Liver (tissue), 9 donors: ENCODE measurements around the gene ADIRF. TPM values are rescaled to one million over a fixed set of nuclear protein-coding genes. Genes with fewer than 3 reads are reported as not detected.
"Not testable (repeated sequence)": the region's sequence is repeated elsewhere in the genome, so short reads cannot be mapped to it uniquely, and the experiment has no call there.

Experiments used
- DNase-seq: peaks from one replicate; pipeline ENCODE4 v3.0.0-alpha.2; 2017; ENCODE audit warnings: low spot score
- H3K27ac ChIP-seq, 2 donors: one replicate each; pipeline ENCODE4 v1.7.0; 2013; ENCODE audit warnings: inconsistent platforms in 2 of 2, low read length in 2 of 2, control low read depth in 1 of 2, low read depth in 1 of 2, mild to moderate bottlenecking in 1 of 2
- H3K27me3 ChIP-seq, 4 donors: one replicate each; pipeline versions ENCODE4 v1.6.1 to v1.7.0; 2013; ENCODE audit warnings: low read length in 3 of 4, inconsistent platforms in 1 of 4, mild to moderate bottlenecking in 1 of 4, moderate library complexity in 1 of 4; ENCODE audit not compliant: control insufficient read depth in 4 of 4, insufficient read depth in 4 of 4
- H3K36me3 ChIP-seq, 4 donors: one replicate each; pipeline versions ENCODE4 v1.6.1 to v1.7.0; 2013; ENCODE audit warnings: low read length in 3 of 4, mild to moderate bottlenecking in 3 of 4, low read depth in 1 of 4, moderate library complexity in 1 of 4; ENCODE audit not compliant: control insufficient read depth in 4 of 4, insufficient read depth in 3 of 4
- H3K4me1 ChIP-seq, 4 donors: one replicate each; pipeline versions ENCODE4 v1.6.1 to v1.7.0; 2013; ENCODE audit warnings: low read length in 3 of 4, mild to moderate bottlenecking in 3 of 4, moderate library complexity in 1 of 4; ENCODE audit not compliant: control insufficient read depth in 4 of 4, insufficient read depth in 4 of 4
- H3K4me3 ChIP-seq, 3 donors: one replicate each; pipeline versions ENCODE4 v1.6.1 to v1.7.0; 2013; ENCODE audit warnings: low read length in 3 of 3, control low read depth in 1 of 3, low read depth in 1 of 3, mild to moderate bottlenecking in 1 of 3
- H3K9ac ChIP-seq, 2 donors: one replicate each; pipeline ENCODE4 v1.7.0; 2013; ENCODE audit warnings: low read length in 2 of 2, mild to moderate bottlenecking in 2 of 2, moderate library complexity in 2 of 2, control low read depth in 1 of 2, low read depth in 1 of 2
- H3K9me3 ChIP-seq, 4 donors: one replicate each; pipeline versions ENCODE4 v1.6.1 to v1.7.0; 2013; ENCODE audit warnings: low read length in 3 of 4; ENCODE audit not compliant: control insufficient read depth in 4 of 4
- ATF3 ChIP-seq: IDR thresholded peaks from 2 replicates; pipeline ENCODE4 v1.6.1; 2016; ENCODE audit warnings: antibody characterized with exemption
- CTCF ChIP-seq: fragments of 150-350 bp; IDR thresholded peaks from 2 replicates; pipeline ENCODE4 v1.5.1; 2017; ENCODE audit warnings: improper control_type of control experiment, low read depth, low read length; ENCODE audit not compliant: missing input control
- EGR1 ChIP-seq, 2 donors: IDR thresholded peaks; 2 replicates each; pipeline ENCODE4 v1.6.1; 2016 to 2018; ENCODE audit warnings: antibody characterized with exemption in 2 of 2, low read depth in 2 of 2
- FOXA1 ChIP-seq: IDR thresholded peaks from 2 replicates; pipeline ENCODE4 v1.6.1; 2016; ENCODE audit warnings: antibody characterized with exemption
- FOXA2 ChIP-seq: IDR thresholded peaks from 2 replicates; pipeline ENCODE4 v1.6.1; 2016; ENCODE audit warnings: antibody characterized with exemption
- GABPA ChIP-seq, 2 donors: IDR thresholded peaks in 1 of 2; conservative IDR thresholded peaks in 1 of 2; 2 replicates each; pipeline ENCODE4 v1.6.1; 2016; ENCODE audit warnings: antibody characterized with exemption in 2 of 2, mild to moderate bottlenecking in 1 of 2, moderate library complexity in 1 of 2
- HNF4A ChIP-seq, 2 donors: conservative IDR thresholded peaks; 2 replicates each; pipeline ENCODE4 v1.6.1; 2016; ENCODE audit warnings: antibody characterized with exemption in 2 of 2, mild to moderate bottlenecking in 2 of 2
- HNF4G ChIP-seq: IDR thresholded peaks from 2 replicates; pipeline ENCODE4 v1.6.1; 2016; ENCODE audit warnings: antibody characterized with exemption
- JUND ChIP-seq, 2 donors: IDR thresholded peaks; 2 replicates each; pipeline ENCODE4 v1.6.1; 2016; ENCODE audit warnings: antibody characterized with exemption in 2 of 2
- MAX ChIP-seq: IDR thresholded peaks from 2 replicates; pipeline ENCODE4 v1.6.1; 2016; ENCODE audit warnings: antibody characterized with exemption
- NR2F2 ChIP-seq: IDR thresholded peaks from 2 replicates; pipeline ENCODE4 v1.6.1; 2016; ENCODE audit warnings: antibody characterized with exemption
- RAD21 ChIP-seq, 2 donors: IDR thresholded peaks; 2 replicates each; pipeline ENCODE4 v1.6.1; 2016; ENCODE audit warnings: antibody characterized with exemption in 2 of 2, mild to moderate bottlenecking in 2 of 2
- REST ChIP-seq: IDR thresholded peaks from 2 replicates; pipeline ENCODE4 v1.6.1; 2016; ENCODE audit warnings: antibody characterized with exemption, mild to moderate bottlenecking
- RXRA ChIP-seq, 2 donors: IDR thresholded peaks; 2 replicates each; pipeline ENCODE4 v1.6.1; 2017 to 2018; ENCODE audit warnings: antibody characterized with exemption in 2 of 2, mild to moderate bottlenecking in 1 of 2
- SP1 ChIP-seq: IDR thresholded peaks from 2 replicates; pipeline ENCODE4 v1.6.1; 2018; ENCODE audit warnings: antibody characterized with exemption, mild to moderate bottlenecking
- TAF1 ChIP-seq: conservative IDR thresholded peaks from 2 replicates; pipeline ENCODE4 v1.6.1; 2016; ENCODE audit warnings: antibody characterized with exemption, mild to moderate bottlenecking
- YY1 ChIP-seq: IDR thresholded peaks from 2 replicates; pipeline ENCODE4 v1.6.1; 2016; ENCODE audit warnings: antibody characterized with exemption, mild to moderate bottlenecking
- ZBTB33 ChIP-seq: IDR thresholded peaks from 2 replicates; pipeline ENCODE4 v1.6.1; 2016; ENCODE audit warnings: antibody characterized with exemption
- WGBS: extraction: QIAGEN DNeasy Blood & Tissue Kit; methylation state at CpG from one replicate; pipeline ENCODE4 v1.1.7; 2013; 5-methylcytosine and 5-hydroxymethylcytosine counted together
- polyA plus RNA-seq, 2 donors: library from polyadenylated mRNA; stranded (reverse) in 1 of 2; unstranded in 1 of 2; fragments of 200-250 nt in 1 of 2; fragments of >200 nt in 1 of 2; fragmentation: Nextera tagmentation in 1 of 2; extraction: Ambion mirVana in 1 of 2; gene quantifications; one replicate each; pipeline versions ENCODE4 v1.2.1 to v1.2.3, GENCODE V29; 2013 to 2015
- total RNA-seq, 2 donors: library from RNA; depleted of rRNA; stranded (reverse); fragments of >200 nt; gene quantifications; one replicate each; pipeline ENCODE4 v1.2.3, GENCODE V29; 2014
- donor health status: healthy.
- donor health status: healthy.
- donor health status: healthy.
- donor health status: healthy.
- donor health status: healthy.

ADIRF gene
- total and polyA plus RNA-seq, 4 donors: 0.61 to 96.3 (median 35.8) TPM

GRCh38 chr10:86938260-86938659 is 30.0 kb upstream of the ADIRF start:
- WGBS: 92% methylated on average over 2 of the region's 2 CpGs
- no peak for DNase-seq
- Histone ChIP-seq H3K9ac (no peak overlapping the region), H3K9me3 (no peaks in the 10 kb centered on the region), H3K27ac (no peak overlapping the region), H3K4me1 (peaks cover 4 to 29% (median 16%) of the 10 kb centered on the region in 4 donors), H3K36me3 (no peaks in the 10 kb centered on the region), H3K27me3 (no peaks in the 10 kb centered on the region), H3K4me3 (no peak overlapping the region)
- TF ChIP-seq JUND (IDR thresholded peaks at IDR 0.05) (no peak), HNF4G (no peak), NR2F2 (no peak), ZBTB33 (no peak), EGR1 (IDR thresholded peaks at IDR 0.05; ENCODE audit: low read depth in 2 of 2) (no peak), SP1 (no peak), GABPA (IDR thresholded peaks at IDR 0.05 in 1 of 2, conservative IDR thresholded peaks at IDR 0.05 in 1 of 2) (no peak), REST (no peak), FOXA2 (no peak), ATF3 (no peak), TAF1 (no peak), HNF4A (conservative IDR thresholded peaks at IDR 0.05) (no peak), CTCF (no peak), YY1 (no peak), RXRA (IDR thresholded peaks at IDR 0.05) (no peak), RAD21 (IDR thresholded peaks at IDR 0.05) (no peak), FOXA1 (no peak), MAX (no peak)

- H3K36me3 ChIP-seq, H3K9me3 ChIP-seq, H3K27me3 ChIP-seq, H3K4me3 ChIP-seq, H3K27ac ChIP-seq, H3K9ac ChIP-seq, DNase-seq: not testable (repeated sequence)
- H3K4me1 ChIP-seq: peaks cover 12 to 41% (median 27%) of the 10 kb centered on the region in 4 donors
- 84% methylated on average over 16 of the region's 16 CpGs for WGBS
Measured at GRCh38 chr10:86940076-86940475, 28.2 kb upstream of the ADIRF start.
